Measurements from ENCODE around the gene INPP5E.

Gene INPP5E

DNA sequence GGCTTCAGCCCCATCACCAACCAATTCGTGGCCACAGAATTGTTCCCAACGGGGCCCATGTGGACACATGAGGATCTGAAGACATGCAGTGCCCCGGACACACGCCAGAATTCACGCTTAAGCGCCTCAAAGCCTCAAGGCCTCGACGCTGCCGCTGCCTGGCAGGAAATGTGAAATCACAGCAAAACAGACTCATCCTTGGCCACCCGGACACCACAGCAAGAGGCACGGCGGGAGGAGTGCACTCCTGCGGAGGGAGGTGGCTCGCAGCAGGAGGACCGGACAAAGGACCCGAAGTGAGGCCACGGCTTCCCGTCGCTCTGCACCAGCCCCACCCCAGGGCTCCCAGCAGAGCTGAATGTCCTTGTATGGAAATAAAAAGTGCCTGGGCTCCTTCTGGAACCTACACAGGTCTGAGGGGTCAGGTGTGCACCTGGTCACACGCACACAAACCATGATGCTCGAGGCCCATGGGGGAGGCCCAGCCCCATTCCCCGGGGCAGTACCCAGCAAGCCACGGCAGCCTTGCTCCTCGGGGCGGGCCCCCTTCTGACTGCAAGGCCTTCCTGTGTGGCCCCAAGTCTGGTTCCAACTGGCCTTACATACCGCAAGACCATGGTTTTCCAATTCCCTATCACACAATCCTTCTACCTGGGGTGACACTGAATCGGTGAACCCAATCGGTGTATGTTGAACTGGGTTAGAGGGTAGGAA, 33.2 kb upstream of the INPP5E start:
- no peak for DNase-seq (ENCODE audit: low spot score)

DNA sequence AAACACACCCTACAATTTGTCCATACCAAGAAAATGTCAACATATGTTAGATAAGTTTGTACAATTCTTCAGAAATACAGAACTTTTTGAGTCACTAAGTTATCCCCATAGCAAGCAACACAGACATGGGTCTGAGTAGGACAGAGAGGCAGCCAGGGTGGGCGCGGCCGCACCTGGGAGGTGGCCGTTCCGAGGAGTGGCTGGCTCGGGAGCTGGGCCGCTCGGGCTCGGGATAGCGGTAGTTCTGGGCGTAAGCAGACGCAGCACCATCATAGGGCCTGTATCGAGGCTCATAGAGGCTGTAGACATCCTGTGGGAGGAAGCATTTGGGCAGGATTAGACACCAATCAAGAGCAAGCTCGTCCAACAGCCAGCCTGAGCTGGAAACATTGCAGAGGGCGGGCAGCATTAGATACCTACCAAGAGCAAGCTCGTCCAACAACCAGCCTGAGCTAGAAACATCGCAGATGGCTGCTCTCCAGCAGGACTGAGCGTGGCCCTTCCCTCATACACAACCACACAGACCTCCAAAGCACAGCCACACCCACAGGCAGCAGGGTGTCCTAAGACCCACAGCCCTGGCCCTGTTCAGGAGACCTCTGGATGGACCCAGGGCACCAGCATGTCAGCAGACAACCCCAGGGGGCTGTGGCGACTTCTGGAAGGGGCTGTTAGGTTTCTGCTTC, 32.3 kb upstream of the INPP5E start:
- no peak for DNase-seq (ENCODE audit: low spot score)

DNA sequence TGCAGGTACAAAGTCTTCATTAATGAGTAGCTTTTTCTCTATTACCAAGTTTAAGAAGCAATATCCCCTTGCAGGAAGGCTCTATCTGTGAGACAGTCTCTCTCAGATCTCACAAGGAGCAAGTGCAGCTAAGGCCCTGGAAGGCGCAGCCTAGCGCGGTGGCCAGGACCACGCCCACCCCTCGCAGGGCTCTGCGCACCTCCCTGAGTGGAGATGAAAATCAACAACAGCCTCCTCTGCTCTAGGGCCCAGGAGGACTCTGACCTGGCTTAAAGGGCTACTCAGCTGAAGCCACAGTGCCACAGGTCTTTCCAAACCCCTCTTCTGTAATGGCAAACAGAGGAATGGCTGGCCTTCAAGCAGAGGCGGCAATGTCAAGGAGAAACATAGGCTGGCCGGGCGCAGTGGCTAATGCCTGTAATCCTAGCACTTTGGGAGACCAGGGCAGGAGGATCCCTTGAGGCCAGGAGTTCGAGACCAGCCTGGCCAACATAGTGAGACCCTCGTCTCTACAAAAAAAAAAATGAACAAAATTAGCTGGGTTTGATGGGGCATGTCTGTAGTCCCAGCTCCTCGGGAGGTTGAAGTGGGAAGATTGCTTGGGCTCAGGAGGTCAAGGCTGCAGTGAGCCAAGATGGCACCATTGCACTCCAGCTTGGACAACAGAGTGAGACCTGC, 31.3 kb upstream of the INPP5E start:
- no peak for DNase-seq (ENCODE audit: low spot score)

DNA sequence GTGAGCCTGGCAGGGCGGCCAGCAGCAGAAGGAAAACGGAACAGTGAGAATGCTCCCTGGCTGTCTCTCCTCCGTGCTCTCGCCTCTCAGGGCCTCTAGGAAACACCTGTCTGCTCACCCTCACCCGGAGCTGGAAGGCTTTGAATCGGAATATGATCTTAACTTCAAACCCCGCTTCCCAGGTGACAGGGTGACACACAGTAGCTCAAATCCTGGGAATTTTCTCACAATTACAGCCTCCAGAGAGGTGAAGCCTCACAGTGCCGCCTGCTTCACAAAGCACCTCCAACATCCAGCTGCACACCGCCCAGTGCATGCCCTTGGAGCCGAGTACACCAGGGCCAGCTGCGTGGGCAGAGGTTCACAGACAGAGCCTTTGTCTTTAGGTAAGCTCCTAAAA, 30.7 kb upstream of the INPP5E start:
- no peak for DNase-seq (ENCODE audit: low spot score)

DNA sequence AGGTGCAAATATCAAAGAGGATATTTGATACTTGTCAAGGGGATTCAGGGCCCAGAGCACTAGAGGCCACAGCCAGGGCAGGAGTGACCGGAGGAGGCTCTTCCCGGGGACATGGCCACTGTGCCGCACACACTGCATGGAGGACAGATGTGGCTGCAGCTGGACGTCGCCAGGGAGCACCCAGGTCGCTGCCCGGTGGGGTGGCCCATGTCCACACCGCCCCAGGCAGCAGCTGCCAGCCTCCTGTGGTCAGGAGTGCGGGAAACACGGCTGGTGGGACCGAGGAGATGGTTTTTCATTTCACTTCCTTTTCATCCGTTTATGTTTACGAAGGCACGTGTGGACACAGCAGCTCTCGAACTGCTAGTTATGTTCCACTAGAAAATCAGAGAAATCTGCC, 28.1 kb upstream of the INPP5E start:
- DNase-seq (ENCODE audit: low spot score): no peak

DNA sequence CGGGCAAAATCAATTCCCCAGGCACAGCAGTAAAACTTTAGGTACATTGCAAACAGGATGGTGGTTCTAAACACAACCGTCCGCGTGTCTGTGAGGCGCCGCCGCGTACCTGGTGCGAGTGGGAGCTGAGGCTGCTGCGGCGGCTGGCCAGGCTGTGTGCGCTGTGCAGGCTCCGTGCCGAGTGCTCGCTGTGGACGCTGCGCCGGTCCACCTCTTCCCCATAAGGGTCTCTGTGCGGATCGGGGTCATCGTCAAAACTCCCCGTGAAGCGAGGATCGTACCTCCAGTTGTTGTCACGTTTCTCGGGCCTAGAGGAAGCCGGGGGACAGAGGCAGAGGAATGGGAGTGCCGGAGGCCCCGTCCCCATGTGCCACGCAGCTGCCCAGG, 26.5 kb upstream of the INPP5E start:
- DNase-seq (ENCODE audit: low spot score): no peak

DNA sequence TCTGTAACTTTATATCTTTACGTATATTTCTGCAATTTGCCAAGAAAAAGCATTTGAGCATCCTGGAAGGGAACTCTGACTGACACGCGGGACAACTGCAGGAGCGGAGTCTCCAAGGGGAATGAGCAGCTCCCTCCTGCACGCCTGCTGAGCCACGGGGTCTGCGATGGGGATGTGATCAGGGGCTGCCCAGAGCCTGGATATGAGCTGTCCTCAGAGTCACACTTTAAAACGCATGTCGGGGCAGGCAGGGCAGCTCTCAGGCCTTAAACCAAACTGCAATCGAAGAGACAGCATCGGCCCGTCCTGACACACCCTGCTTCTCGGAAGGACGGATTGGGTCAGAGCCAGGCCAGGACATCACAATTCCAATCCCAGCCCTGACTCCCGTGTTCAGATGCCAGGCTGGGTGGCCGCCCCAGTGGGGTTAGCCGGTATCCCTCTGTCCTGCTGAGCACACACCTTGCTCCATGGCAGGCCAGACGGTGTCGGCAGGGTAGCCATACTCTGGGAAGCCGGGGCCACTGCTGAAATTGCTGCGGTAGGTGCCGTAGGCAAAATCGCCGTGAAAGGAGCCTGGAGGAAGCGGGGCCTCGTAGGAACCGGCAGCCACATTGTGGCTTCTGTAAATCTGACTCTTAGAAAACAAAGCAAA, 26.0 kb upstream of the INPP5E start:
- no peak for DNase-seq (ENCODE audit: low spot score)

DNA sequence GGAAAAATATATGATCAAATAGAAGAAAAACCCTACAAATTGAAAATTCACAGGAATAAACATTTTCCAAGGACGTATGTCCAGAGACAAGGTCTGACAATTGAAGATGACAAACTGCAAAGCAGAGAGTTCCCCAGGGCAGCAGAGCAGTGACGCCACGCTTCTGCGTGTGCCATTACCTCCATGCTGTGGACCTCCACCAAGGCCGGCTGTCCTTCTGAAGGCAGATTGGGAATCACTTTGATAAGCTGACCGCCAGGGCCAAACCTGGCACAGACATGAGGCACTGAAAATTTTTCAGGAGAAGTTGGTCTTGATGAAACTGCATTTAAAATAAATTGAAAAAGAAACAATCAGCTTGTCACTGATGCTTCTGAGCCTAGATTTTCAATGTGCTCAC, 24.6 kb upstream of the INPP5E start:
- DNase-seq (ENCODE audit: low spot score): no peak

DNA sequence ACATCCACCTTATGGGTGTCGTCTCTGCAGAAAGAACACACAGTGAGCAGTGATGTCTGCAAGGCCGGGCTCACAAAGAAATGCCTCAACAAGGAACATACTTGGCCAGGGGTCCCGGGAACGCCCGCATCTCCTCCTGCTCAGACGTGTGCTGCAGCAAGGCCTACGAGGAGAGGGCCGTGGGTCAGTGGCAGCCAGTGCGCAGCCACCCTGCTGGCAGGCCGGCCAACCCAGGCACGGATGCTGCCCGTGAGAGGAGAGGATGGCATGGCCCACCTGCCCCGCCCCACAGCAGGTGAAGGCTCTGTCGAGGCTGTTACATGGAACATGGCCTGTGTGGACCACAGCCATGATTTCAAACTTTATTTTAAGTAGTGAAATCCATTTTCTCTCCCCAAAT, 23.9 kb upstream of the INPP5E start:
- DNase-seq (ENCODE audit: low spot score): no peak

DNA sequence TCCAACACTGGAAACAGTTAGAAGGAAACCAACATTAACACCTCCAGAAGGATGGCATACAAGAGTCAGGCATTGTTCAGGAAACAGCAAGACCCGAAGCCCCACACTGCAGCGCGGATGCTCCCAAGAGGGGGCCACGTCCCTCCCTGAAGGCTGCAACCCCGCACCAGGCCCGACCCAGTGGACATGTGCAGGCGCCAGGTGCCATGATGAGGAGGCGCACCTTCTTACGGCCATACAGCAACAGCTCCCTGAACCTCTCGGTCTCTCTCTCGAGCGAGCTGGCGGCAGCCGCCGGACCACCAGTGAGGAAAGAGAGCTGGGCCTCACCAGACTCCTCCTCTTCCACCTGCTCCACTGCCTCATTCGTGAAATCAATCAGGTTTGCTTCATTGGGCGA, 23.0 kb upstream of the INPP5E start:
- DNase-seq (ENCODE audit: low spot score): no peak

DNA sequence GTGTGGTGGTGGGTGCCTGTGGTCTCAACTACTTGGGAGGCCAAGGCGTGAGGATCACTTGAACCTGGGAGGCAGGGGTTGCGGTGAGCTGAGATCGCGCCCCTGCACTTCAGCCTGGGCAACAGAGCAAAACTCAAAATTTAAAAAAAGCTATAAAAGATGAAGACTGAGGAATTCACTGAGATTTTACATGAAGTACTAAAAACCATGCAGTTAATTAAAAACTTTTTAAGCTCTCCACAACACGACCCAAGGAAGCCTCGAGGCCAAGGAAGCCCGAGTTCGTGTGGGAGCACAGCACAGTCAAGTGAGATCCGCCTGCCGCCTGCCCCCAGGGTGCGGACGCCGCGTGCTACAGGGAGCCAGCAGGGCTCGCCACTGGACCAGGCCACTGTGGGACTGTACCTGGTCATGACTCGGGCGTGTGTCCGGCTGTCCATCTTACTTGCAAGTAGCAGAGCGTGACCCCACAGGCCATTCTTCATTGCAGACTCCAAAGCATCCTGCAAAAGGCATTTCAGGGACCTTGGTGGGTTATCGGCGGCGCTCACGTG, 21.2 kb upstream of the INPP5E start:
- no peak for DNase-seq (ENCODE audit: low spot score)

DNA sequence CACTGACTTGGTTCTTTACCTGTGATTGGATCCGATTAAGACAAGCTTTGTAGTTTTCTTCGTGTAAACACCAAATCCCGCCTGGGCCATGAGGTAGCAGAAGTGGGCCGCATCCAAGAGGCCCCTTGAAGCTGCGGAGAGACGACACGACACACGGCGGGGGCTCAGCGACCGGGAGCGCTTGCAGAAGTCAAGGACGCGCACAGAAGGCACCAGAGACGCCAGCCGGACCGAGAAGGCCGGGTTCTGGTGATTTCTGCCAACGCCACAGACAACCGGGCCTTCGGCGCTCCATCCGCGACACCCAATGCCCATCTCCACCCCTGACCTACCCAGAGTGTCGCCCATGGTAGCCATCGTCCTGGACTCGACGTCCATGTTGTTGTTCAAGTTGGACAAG, 19.8 kb upstream of the INPP5E start:
- DNase-seq (ENCODE audit: low spot score): no peak

DNA sequence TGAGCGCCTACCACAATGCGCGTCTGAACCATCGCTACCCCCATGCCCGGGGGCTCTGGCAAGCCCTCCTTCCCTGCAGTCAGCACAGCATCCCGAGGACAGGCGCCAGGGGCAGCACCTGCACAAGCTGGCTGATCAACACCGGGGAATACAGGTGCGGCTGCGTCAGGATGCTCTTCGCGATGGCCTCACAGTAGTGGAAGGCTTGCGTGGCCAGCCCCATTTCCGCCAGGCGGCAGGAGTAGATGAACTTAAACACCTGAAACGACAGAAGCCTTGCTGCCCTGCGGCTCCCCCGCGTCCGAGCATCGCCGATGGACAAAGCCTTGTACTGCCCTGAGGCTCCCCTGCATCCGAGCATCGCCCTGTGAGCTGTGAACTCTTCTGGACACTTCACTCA, 17.7 kb upstream of the INPP5E start:
- no peak for DNase-seq (ENCODE audit: low spot score)

DNA sequence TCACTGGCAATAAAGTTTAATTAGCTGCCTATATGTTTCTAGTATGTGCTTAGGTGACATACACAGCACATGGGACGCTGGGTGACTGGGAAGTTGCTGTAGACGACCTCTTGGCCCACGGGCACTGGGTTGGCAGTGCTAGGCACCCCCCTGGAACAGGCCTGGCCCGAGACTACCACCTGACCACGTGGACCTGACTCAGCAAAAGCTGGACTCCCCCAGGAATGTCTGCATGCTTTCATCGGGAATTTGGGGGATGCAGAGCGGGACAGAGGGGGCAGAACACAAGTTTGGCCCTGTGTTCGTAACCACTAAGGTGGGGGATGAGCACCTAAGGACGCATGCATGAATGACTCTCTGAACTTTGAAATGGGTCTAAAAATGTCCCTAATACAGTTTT, 16.6 kb upstream of the INPP5E start:
- no peak for DNase-seq (ENCODE audit: low spot score)

DNA sequence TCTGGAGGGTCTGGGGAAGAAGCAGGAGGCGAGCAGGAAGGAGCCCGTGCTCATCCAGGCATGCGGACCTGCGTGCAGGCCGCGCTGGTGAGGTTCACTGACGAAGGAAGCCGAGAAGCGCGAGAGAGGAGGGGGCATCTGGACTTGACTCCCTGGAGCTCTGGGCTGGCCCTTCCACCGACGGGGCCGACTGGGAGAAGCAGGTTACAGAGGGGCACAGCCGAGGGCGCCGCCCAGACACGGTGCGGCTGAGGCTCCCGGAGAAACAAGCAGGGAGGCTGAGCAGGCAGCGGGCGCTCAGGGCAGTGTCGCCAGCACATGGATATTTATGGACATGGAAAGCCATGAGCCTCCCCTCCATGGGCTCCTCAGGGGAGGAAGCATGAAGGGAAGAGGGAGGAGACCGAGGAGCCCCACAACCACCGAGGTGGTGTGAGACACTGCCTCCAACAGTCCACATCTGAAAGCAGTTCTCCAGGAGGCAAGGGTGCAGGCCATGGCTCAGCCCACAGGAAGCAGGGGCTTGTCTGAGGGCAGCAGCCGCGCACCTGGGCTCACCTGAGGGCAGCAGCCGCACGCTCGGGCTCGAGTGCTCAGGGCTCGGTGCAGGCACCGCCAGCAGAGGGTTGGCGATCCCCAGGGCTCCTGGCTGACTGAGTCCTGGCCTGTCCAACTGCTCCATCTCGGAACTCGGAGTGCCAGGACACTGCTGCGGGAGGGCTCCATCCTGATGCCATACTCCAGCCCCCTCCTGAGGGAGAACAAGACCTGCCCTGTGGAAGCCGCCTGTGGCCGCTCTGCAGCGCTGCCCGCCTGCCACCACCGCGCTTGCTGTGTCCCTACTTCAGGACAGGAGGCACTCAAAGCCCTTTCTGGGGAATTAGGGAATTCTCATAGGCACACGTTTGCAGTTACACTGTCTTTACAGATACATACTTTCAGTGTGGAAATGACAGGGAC, 15.7 kb upstream of the INPP5E start:
- no peak for DNase-seq (ENCODE audit: low spot score)

DNA sequence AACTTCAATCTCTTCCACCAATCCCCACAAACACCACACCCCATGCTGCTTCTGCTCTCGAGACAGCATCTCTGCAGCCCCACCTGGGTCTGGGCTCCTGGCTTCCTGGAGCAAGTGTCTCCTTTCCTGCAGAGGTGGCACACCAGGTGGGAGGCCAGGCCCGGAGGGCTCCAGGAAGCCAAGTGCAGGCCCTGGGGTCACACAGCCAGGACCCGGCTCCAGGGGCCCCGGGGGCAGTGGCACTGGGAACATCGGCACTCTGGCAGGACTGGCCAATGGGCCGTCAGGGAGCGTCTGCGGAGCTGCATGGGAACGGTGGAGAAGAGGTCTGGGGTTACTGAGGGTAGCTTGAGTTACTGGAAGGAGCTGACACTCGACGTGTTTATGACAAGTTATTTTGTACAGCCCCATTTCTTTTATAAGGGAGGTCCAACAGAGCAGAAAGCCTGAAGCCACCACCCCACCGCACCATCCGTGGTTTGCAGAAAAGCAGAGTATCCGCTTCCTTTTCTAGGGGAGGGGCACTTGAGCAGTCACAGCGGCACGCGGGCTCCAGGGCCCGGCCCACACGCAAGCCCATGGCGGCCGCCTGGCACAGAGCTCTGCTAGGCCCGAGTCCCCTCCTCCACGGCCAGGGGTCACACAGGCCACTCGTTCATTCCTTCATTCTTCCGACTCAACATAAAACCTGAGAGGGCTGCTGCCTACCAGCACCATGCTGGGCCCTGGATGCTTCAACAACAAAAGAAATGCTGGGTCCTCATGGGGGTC, 14.6 kb upstream of the INPP5E start:
- DNase-seq (ENCODE audit: low spot score): no peak

DNA sequence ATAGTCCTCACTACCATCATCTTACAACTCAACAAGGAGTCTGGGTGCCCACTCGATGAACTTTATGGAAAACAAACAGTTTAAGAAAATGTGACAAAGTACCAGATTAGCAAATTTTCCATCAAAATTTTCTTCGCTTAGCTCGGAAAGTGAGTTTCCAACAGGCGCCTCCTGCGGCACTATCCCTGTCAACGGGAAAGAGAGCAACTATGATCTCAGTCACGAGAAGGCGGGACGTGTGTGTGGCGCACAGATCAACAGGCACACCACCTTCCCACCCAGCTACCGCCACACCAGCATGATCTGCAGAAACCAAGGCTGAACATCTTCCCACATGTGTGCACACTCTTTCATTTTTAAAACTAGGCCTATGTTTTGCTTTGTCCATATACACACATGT, 13.7 kb upstream of the INPP5E start:
- DNase-seq (ENCODE audit: low spot score): no peak

DNA sequence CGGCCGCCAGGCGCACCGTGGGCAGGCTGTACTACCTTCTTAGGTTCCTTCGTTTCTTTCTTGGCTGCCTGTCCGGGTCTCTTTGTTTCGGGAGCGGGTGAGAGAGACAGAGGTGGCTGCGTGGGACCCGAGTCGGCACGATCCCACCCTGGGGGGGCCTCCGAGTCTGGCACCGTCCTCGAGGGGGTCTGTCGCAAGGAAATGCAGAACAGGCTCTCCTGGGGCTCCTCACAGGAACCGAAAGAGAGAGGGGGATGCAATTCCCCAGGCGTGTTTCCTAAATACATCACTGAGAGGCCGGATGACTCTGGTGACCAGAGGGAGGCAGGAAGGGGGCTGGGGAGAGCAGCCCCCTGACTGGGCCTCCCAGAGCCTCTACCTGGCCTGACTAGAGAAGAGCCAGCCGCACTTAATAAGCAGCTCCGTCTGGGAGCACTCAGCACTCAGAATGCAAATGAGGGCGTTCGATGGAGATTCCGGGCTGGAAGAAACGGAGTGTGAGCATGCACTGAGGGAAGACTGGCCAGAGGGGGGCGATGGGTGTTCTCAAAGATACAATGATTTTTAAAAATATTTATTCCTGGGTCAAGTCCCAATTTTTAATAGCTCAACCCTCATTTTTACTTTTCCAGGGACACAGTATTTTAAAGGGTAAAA, 11.7 kb upstream of the INPP5E start:
- no peak for DNase-seq (ENCODE audit: low spot score)

DNA sequence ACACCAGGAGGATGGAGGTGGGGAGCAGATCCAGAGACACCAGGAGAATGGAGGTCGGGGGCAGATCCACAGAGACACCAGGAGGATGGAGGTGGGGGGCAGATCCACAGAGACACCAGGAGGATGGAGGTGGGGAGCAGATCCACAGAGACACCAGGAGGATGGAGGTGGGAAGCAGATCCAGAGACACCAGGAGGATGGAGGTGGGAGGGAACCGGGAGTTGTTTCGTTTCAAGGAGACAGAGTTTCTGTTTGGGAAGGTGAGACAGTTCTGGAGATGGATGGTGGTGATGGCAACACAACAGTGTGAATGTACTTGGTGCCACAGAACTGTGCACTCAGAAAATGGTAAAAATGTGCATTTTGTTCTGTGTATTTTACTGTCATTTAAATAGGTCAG, 9.0 kb upstream of the INPP5E start:
- DNase-seq (ENCODE audit: low spot score): no peak

DNA sequence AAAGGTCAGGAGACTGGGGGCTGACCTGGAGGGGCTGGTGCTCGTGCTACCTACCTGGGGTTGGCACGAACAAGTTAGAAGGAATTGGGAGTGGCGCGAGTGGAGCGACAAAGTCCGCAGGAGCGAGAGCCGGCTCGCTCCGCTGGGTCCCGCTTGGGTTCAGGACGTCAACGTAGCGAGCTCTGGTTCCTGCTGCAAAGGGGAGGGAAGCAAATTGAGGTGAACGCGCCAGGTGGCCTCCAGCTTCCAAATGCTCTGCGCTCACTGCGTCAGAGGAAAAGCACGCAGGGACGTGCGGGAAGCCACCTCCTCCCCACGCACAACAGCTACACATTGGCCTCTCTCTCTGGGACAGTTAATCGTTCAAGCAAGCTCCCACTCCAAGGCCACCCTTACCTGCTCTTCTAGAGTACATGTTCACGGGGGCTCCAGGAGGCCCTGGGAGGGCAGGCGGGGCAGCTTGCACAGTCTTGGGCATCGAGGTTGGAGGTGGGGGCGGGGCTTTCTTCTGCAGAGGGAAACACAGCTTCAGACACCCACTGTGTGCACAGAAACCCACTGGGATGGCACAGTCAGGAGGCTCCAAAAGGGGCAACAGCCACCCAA, 7.6 kb upstream of the INPP5E start:
- DNase-seq (ENCODE audit: low spot score): no peak

All from HuH-7 (cell line).